H7 (cell line): ENCODE measurements around the gene RNGTT. TPM values are rescaled to one million over a fixed set of nuclear protein-coding genes. Genes with fewer than 3 reads are reported as not detected.
"Not testable (repeated sequence)": the region's sequence is repeated elsewhere in the genome, so short reads cannot be mapped to it uniquely, and the experiment has no call there.

Experiments
- DNase-seq: peaks from one replicate; pipeline ENCODE4 v3.0.0; 2012
- H3K27me3 ChIP-seq: 2 replicates; pipeline ENCODE4 v1.6.0; 2011; ENCODE audit warnings: mild to moderate bottlenecking, low read length; ENCODE audit not compliant: control insufficient read depth, insufficient read depth
- H3K36me3 ChIP-seq: replicated peaks from 2 replicates; pipeline ENCODE4 v1.5.1; 2011; ENCODE audit warnings: low read length; ENCODE audit not compliant: control insufficient read depth, insufficient read depth
- H3K4me3 ChIP-seq: 2 replicates; pipeline ENCODE4 v1.5.1; 2011; ENCODE audit warnings: low read depth, mild to moderate bottlenecking, control low read depth, low read length, moderate library complexity; ENCODE audit not compliant: insufficient read depth
- total RNA-seq: library from RNA; depleted of rRNA; stranded (reverse); fragments of >200 nt; shearing (Covaris generic); gene quantifications from 2 replicates; pipeline ENCODE4 v1.2.3, GENCODE V29; 2014

RNGTT gene
- total RNA-seq, 1 experiment from 2014 or later: 26.9 TPM

- no peaks in the 10 kb centered on the region for H3K36me3 ChIP-seq
- H3K4me3 ChIP-seq: no peak overlapping the region
- no peaks in the 10 kb centered on the region for H3K27me3 ChIP-seq
- DNase-seq: no peak
Measured at GRCh38 chr6:88952065-88952704, 11.2 kb downstream of the RNGTT start.

GRCh38 chr6:88945415-88946008 lies 17.9 kb downstream of the RNGTT start:
- no peak for DNase-seq
- no peak overlapping the region for H3K4me3 ChIP-seq
- no peaks in the 10 kb centered on the region for H3K36me3 ChIP-seq
- no peaks in the 10 kb centered on the region for H3K27me3 ChIP-seq

- H3K36me3 ChIP-seq: no peaks in the 10 kb centered on the region
- H3K27me3 ChIP-seq: no peaks in the 10 kb centered on the region
- no peak overlapping the region for H3K4me3 ChIP-seq
- DNase-seq: no peak
Measured at GRCh38 chr6:88933521-88933920, 29.9 kb downstream of the RNGTT start.

- not testable (repeated sequence) for H3K27me3 ChIP-seq, H3K36me3 ChIP-seq, DNase-seq, H3K4me3 ChIP-seq
Measured at GRCh38 chr6:88932019-88932418, 31.4 kb downstream of the RNGTT start.

GRCh38 chr6:88922775-88923548 lies 40.5 kb downstream of the RNGTT start:
- DNase-seq: no peak
- no peaks in the 10 kb centered on the region for H3K36me3 ChIP-seq

GRCh38 chr6:88921734-88922133 lies 41.7 kb downstream of the RNGTT start:
- DNase-seq: no peak
- H3K27me3 ChIP-seq: no peaks in the 10 kb centered on the region

More at GRCh38 chr6:88922775-88923548, 40.5 kb downstream of the RNGTT start:
- Histone ChIP-seq H3K27me3 (no peaks in the 10 kb centered on the region), H3K4me3 (no peak overlapping the region)

GRCh38 chr6:88920774-88921733 lies 42.4 kb downstream of the RNGTT start:
- Histone ChIP-seq H3K4me3 (no peak overlapping the region), H3K36me3 (no peaks in the 10 kb centered on the region), H3K27me3 (no peaks in the 10 kb centered on the region)
- DNase-seq: no peak

More at GRCh38 chr6:88921734-88922133, 41.7 kb downstream of the RNGTT start:
- Histone ChIP-seq H3K4me3 (no peak overlapping the region), H3K36me3 (no peaks in the 10 kb centered on the region)

- H3K4me3 ChIP-seq: no peak overlapping the region
- no peaks in the 10 kb centered on the region for H3K36me3 ChIP-seq
- no peaks in the 10 kb centered on the region for H3K27me3 ChIP-seq
- no peak for DNase-seq
Measured at GRCh38 chr6:88920088-88920487, 43.3 kb downstream of the RNGTT start.

GRCh38 chr6:88919032-88919431 lies 44.4 kb downstream of the RNGTT start:
- DNase-seq: no peak
- no peak overlapping the region for H3K4me3 ChIP-seq
- H3K27me3 ChIP-seq: no peaks in the 10 kb centered on the region
- no peaks in the 10 kb centered on the region for H3K36me3 ChIP-seq

- no peak for DNase-seq
- Histone ChIP-seq H3K4me3 (no peak overlapping the region), H3K27me3 (no peaks in the 10 kb centered on the region), H3K36me3 (no peaks in the 10 kb centered on the region)
Measured at GRCh38 chr6:88916615-88917208, 46.7 kb downstream of the RNGTT start.

- no peak overlapping the region for H3K4me3 ChIP-seq
- no peak for DNase-seq
- H3K36me3 ChIP-seq: no peaks in the 10 kb centered on the region
- no peaks in the 10 kb centered on the region for H3K27me3 ChIP-seq
Measured at GRCh38 chr6:88914895-88915598, 48.4 kb downstream of the RNGTT start.

GRCh38 chr6:88914180-88914579 lies 49.2 kb downstream of the RNGTT start:
- no peak overlapping the region for H3K4me3 ChIP-seq
- H3K36me3 ChIP-seq: no peaks in the 10 kb centered on the region
- DNase-seq: no peak
- H3K27me3 ChIP-seq: no peaks in the 10 kb centered on the region

GRCh38 chr6:88913471-88913870 lies 49.9 kb downstream of the RNGTT start:
- H3K4me3 ChIP-seq: no peak overlapping the region
- no peaks in the 10 kb centered on the region for H3K36me3 ChIP-seq
- no peaks in the 10 kb centered on the region for H3K27me3 ChIP-seq
- DNase-seq: no peak
